ENCODE measurements around the gene NRXN2. TPM values are rescaled to one million over a fixed set of nuclear protein-coding genes. Genes with fewer than 3 reads are reported as not detected.

The NRXN2 gene
- total RNA-seq, 1 experiment from 2014 or later: not detected

- no peak overlapping the region for H3K27ac Mint-ChIP-seq (ENCODE audit: unreplicated experiment)
- peaks cover 100% of the 10 kb centered on the region for H3K27me3 Mint-ChIP-seq (ENCODE audit: unreplicated experiment)
- H3K9me3 Mint-ChIP-seq (ENCODE audit: low read depth, unreplicated experiment): no peaks in the 10 kb centered on the region
- no TSS peak for BruUV-seq (replicated peaks)
- H3K4me1 Mint-ChIP-seq (ENCODE audit: low read depth, unreplicated experiment): no peaks in the 10 kb centered on the region
- H3K4me3 Mint-ChIP-seq (ENCODE audit: low read depth, unreplicated experiment): no peak overlapping the region
- DNase-seq: no peak
- H3K36me3 Mint-ChIP-seq (ENCODE audit: insufficient read depth, unreplicated experiment): no peaks in the 10 kb centered on the region
- intact Hi-C loops (cut with micrococcal nuclease; ENCODE audit: unreplicated experiment): no loop called here
- CTCF ChIA-PET: no interaction called here
- TF ChIP-seq CTCF (IDR thresholded peaks at IDR 0.05; ENCODE audit: unreplicated experiment): no peak
Observed at GRCh38 chr11:64609436-64610047, 113.5 kb downstream of the NRXN2 start.

GRCh38 chr11:64608636-64609035, 114.4 kb downstream of the NRXN2 start:
- BruUV-seq (replicated peaks): no TSS peak
- no peak for TF ChIP-seq CTCF (IDR thresholded peaks at IDR 0.05; ENCODE audit: unreplicated experiment)
- Mint-ChIP-seq H3K9me3 (ENCODE audit: low read depth, unreplicated experiment) (no peaks in the 10 kb centered on the region), H3K4me1 (ENCODE audit: low read depth, unreplicated experiment) (no peaks in the 10 kb centered on the region), H3K27me3 (ENCODE audit: unreplicated experiment) (peaks cover 97% of the 10 kb centered on the region), H3K27ac (ENCODE audit: unreplicated experiment) (no peak overlapping the region), H3K36me3 (ENCODE audit: insufficient read depth, unreplicated experiment) (no peaks in the 10 kb centered on the region), H3K4me3 (ENCODE audit: low read depth, unreplicated experiment) (no peak overlapping the region)
- no peak for DNase-seq
- CTCF ChIA-PET: interaction anchor here (0.7 kb wide), 1 partner anchor 23 kb away, joined by 4 read pairs; no protein-coding TSS in a partner anchor
- intact Hi-C loops (cut with micrococcal nuclease; ENCODE audit: unreplicated experiment): no loop called here

- CTCF ChIA-PET: no interaction called here
- no peak for DNase-seq
- Mint-ChIP-seq H3K4me3 (ENCODE audit: low read depth, unreplicated experiment) (no peak overlapping the region), H3K36me3 (ENCODE audit: insufficient read depth, unreplicated experiment) (no peaks in the 10 kb centered on the region), H3K9me3 (ENCODE audit: low read depth, unreplicated experiment) (no peaks in the 10 kb centered on the region), H3K27ac (ENCODE audit: unreplicated experiment) (no peak overlapping the region), H3K27me3 (ENCODE audit: unreplicated experiment) (peaks cover 91% of the 10 kb centered on the region), H3K4me1 (ENCODE audit: low read depth, unreplicated experiment) (no peaks in the 10 kb centered on the region)
- no TSS peak for BruUV-seq (replicated peaks)
- intact Hi-C loops (cut with micrococcal nuclease; ENCODE audit: unreplicated experiment): no loop called here
- TF ChIP-seq CTCF (IDR thresholded peaks at IDR 0.05; ENCODE audit: unreplicated experiment): no peak
Observed at GRCh38 chr11:64608046-64608445, 115.0 kb downstream of the NRXN2 start.

GRCh38 chr11:64607381-64607985, 115.5 kb downstream of the NRXN2 start:
- no peak for TF ChIP-seq CTCF (IDR thresholded peaks at IDR 0.05; ENCODE audit: unreplicated experiment)
- CTCF ChIA-PET: no interaction called here
- intact Hi-C loops (cut with micrococcal nuclease; ENCODE audit: unreplicated experiment): no loop called here
- Mint-ChIP-seq H3K4me1 (ENCODE audit: low read depth, unreplicated experiment) (no peaks in the 10 kb centered on the region), H3K36me3 (ENCODE audit: insufficient read depth, unreplicated experiment) (no peaks in the 10 kb centered on the region), H3K4me3 (ENCODE audit: low read depth, unreplicated experiment) (no peak overlapping the region), H3K27me3 (ENCODE audit: unreplicated experiment) (peaks cover 85% of the 10 kb centered on the region), H3K27ac (ENCODE audit: unreplicated experiment) (no peak overlapping the region), H3K9me3 (ENCODE audit: low read depth, unreplicated experiment) (no peaks in the 10 kb centered on the region)
- DNase-seq: no peak
- BruUV-seq (replicated peaks): no TSS peak

Measured in Calu3 (cell line).